AG10803 (cell line): ENCODE data around the gene MID2.
A peak's percentile ranks its signal among the peaks of the same experiment; 100 is the strongest.
"Not testable (repeated sequence)": the region's sequence is repeated elsewhere in the genome, so short reads cannot be mapped to it uniquely, and the experiment has no call there.

Experiments used
- DNase-seq: peaks from one replicate; pipeline ENCODE4 v3.0.0; 2010; ENCODE audit warnings: low read depth
- H3K4me3 ChIP-seq: 2 replicates; pipeline ENCODE4 v1.5.1; 2011; ENCODE audit warnings: mild to moderate bottlenecking, low read length, control low read depth
- TF ChIP-seq, protein P1 (sequence below): conservative IDR thresholded peaks from 2 replicates; pipeline ENCODE4 v1.5.1; 2011; ENCODE audit warnings: mild to moderate bottlenecking, low read length, control low read depth, inconsistent platforms

Gene MID2

DNA sequence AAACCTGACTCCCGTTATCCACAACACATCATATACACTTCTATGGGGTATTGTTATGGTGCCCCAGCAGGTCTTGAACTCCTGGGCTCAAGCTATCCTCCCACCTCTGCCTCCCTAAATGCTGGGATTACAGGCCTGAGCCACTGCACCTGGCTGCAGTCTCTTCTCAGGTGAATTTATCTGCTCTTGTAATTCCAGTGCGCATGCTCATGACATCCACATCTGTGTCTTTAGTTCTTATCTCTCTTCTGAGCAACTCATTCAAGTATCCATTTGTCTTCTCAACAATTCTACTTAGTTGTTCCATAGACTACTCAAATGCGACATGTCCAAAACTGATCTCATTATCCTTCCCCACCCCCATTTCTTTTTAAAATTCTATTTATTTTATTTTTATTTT lies 20.5 kb upstream of the MID2 start:
- H3K4me3 ChIP-seq: no peak overlapping the region
- TF ChIP-seq, protein P1, sequence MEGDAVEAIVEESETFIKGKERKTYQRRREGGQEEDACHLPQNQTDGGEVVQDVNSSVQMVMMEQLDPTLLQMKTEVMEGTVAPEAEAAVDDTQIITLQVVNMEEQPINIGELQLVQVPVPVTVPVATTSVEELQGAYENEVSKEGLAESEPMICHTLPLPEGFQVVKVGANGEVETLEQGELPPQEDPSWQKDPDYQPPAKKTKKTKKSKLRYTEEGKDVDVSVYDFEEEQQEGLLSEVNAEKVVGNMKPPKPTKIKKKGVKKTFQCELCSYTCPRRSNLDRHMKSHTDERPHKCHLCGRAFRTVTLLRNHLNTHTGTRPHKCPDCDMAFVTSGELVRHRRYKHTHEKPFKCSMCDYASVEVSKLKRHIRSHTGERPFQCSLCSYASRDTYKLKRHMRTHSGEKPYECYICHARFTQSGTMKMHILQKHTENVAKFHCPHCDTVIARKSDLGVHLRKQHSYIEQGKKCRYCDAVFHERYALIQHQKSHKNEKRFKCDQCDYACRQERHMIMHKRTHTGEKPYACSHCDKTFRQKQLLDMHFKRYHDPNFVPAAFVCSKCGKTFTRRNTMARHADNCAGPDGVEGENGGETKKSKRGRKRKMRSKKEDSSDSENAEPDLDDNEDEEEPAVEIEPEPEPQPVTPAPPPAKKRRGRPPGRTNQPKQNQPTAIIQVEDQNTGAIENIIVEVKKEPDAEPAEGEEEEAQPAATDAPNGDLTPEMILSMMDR: no peak
- no peak for DNase-seq

DNA sequence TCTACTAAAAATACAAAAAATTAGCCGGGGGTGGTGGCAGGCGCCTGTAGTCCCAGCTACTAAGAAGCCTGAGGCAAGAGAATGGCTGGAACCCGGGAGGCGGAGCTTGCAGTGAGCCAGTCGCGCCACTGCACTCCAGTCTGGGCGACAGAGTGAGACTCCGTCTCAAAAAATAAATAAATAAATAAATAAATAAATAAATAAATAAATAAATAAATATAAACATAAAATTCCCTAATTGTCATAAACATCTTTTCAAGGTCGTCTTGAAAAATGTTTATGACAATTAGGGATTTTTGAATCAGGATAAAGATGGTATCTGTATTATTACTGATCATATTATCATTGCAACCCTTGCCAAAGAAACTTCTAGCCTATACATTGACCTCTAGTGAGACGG lies 15.6 kb upstream of the MID2 start:
- H3K4me3 ChIP-seq, DNase-seq: not testable (repeated sequence)

DNA sequence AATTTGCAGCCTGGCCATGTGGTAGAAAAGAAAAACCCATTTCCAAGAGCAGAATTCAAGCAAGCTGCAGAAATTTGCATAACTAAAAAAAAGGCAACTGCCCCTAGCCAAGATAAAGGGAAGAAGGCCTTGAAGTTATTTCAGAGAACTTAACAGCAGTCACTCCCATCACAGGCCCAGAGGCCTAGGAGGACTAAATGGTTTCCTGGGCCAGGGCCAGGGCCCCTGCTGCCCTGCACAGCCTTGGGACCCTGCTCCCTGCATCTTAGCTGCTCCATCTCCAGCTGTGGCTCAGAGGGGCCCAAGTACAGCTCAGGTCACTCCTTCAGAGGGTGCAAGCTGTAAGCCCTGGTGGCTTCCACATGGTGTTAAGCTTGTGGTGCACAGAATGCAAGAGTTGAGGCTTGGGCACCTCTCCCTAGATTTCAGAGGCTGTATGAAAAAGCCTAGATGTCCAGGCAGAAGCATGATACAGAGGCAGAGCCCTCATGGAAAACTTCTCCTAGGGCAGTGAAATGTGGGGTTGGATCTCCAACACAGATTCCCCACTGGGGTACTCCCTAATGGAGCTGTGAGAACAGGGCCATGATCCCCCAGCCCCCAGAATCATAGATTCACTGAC lies 6.7 kb upstream of the MID2 start:
- TF ChIP-seq, protein P1: no peak
- DNase-seq: no peak
- H3K4me3 ChIP-seq: no peak overlapping the region

DNA sequence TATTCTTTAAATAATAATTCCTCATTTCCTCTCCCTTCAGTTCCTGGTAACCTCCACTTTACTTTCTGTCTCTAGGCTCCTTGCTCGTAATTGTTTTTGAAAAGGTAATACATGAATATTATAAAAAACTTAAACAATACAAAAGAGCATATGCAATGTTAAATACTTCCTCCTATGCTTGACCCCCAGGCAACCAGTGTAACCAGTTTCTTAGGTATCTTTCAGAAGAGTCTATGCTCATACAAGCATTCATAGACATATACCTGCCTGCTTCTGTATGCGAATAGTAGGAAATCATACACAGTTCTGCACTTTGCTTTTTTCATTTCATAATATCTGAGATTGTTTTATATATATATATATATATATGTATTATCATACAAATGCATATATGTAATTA lies 2.6 kb upstream of the MID2 start:
- TF ChIP-seq, protein P1: no peak

DNA sequence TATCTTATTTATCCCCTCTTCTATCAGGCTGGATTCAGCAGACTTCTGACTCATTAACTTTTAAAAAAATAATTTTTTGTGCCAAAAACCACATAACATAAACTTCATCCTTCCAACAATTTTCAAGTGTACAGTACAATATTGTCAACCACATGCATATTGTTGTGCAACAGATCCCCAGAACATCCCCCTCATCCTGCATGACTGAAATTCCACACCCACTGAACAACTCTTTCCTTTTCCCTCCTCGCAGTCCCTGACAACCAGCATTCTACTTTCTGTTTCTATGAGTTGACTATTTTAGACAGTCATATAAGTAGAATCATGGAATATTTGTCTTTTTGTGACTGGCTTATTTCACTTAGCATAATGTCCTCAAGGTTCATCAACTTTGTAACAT lies 2.2 kb upstream of the MID2 start:
- TF ChIP-seq, protein P1: no peak
- H3K4me3 ChIP-seq: no peak overlapping the region
- DNase-seq: peak; percentile 85

More for the DNA sequence above, 2.6 kb upstream of the MID2 start:
- H3K4me3 ChIP-seq: no peak overlapping the region
- no peak for DNase-seq

DNA sequence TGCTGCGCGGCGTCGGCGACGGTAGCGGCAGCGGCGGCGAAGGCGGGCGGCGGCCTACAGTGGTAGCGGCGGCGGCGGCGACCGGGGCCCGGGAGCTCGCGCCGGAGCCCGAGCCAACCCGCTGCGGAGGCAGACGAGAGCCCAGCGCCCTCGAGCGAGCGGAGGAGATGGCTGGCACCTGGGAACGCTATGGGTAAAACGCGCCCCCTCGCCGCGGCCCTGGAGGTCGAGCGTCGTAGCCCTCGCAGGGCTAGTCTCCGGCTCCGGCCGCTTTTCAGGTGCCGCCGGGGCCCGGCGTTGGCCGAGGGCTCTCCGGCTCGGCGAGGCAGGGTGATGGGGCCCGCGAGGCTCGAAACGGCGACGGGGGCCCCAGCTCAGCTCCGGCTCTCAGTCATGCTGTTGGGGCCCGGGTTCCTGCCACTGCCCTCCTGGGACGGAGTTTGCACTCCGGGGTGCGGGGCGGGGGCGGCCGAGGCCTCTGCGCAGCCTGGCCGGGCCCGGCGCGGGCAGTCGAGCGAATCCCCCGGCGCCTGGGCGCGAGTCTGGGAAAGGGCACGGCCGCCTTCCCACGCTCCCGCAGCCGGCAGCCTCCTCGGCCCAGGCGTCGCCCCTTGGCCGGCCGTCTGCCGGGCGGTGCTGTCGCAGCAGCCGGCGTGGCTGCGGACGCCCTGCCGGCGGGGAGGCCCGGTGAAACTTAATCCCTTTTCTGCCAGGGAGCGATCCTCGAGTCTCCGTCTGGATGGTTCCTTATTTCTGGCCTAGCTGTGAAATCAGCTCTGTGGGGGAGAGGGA lies 768 bp downstream of the MID2 start:
- TF ChIP-seq, protein P1: no peak
- peak; percentile 53 for DNase-seq
- H3K4me3 ChIP-seq: peak overlapping the region; percentile 52

DNA sequence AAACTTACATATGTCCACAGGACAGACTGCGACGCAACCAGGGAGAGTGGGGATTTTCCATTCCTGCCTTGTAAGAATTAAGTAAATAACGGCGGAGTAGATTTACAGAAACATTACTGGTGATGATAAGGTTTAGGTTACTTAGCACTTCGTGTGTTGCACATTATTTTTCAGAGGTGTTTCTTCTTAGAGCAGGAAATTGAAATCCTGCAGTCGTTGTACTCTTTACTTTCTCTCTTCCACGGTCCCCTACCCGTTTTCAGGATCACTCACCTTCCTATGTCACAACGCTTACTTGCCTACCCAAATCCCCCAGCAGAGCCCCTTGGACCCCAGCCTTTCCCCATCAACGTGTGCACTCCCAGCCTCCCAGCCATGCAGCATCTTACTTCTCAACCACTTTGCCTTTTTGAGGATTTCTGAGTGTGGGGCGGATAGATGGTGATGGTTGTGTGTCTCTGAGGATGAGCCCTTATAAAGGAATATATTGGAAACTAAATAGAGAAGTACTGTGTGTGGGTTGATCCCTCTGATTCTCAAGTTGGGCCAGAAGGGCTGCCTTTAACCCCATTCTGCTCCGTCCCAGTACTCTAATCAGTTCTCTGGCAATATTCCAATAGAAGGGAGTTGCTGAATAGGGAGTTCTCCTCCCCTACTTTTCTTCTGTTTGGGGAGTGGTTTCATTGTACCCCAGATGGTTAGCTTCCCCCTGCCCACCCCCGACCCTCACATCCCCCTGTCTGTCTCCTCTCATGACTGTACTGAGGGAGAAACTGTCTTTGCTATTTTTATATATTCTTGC lies 1.6 kb downstream of the MID2 start:
- H3K4me3 ChIP-seq: peak overlapping the region; percentile 52
- DNase-seq: no peak
- TF ChIP-seq, protein P1: no peak
